Right ventricle myocardium inferior (tissue), 1 donor: ENCODE results near the gene PNLIPRP2. TPM values are rescaled to one million over a fixed set of nuclear protein-coding genes. Genes with fewer than 3 reads are reported as not detected.

ENCODE experiments used
- ATAC-seq: fragments of 200-7000 bp; cut with Tn5 transposase; one replicate; pipeline ENCODE4 v1.9.1; 2020; ENCODE audit warnings: mild to moderate bottlenecking, moderate library complexity
- DNase-seq: peaks from one replicate; pipeline ENCODE4 v3.0.0; 2021; ENCODE audit errors: missing footprints
- intact Hi-C: fragments of 100-400 bp; cut with DNase I; formaldehyde crosslinking; loops from one replicate; pipeline ENCODE4 v1.11.0; 2022
- total RNA-seq: library from RNA; stranded (reverse); fragmentation: NEBNext Ultra II Directional; extraction: Animal tissue kit (Norgen Biotek cat#: 25700); gene quantifications from one replicate; pipeline ENCODE4 v1.2.1, GENCODE V29; 2021
- donor health status: DM: no; HTN: yes; CAD: no; lungs with severe emphysema.

PNLIPRP2 gene
- total RNA-seq, 1 donor from 2014 or later, result not detected

- intact Hi-C loops, result no loop called here
- ATAC-seq, result no peak
- DNase-seq, result no peak
Observed at GRCh38 chr10:116671274-116671926, 50.6 kb downstream of the PNLIPRP2 start.

- intact Hi-C loops, result no loop called here
Observed at GRCh38 chr10:116672891-116673290, 52.1 kb downstream of the PNLIPRP2 start.

GRCh38 chr10:116673866-116674265 lies 53.1 kb downstream of the PNLIPRP2 start:
- intact Hi-C loops, result no loop called here
- no peak for DNase-seq
- no peak for ATAC-seq

More at GRCh38 chr10:116672891-116673290, 52.1 kb downstream of the PNLIPRP2 start:
- no peak for DNase-seq
- ATAC-seq, result no peak

- intact Hi-C loops, result loop anchor here (5.0 kb wide), 1 partner anchor 497 kb away; no protein-coding TSS in a partner anchor
- no peak for ATAC-seq
- DNase-seq, result peak; percentile 34
Observed at GRCh38 chr10:116674901-116675423, 54.2 kb downstream of the PNLIPRP2 start.

- no peak for ATAC-seq
- peak; percentile 15 for DNase-seq
- intact Hi-C loops, result loop anchor here (5.0 kb wide), 1 partner anchor 496 kb away; no protein-coding TSS in a partner anchor
Observed at GRCh38 chr10:116676118-116676517, 55.4 kb downstream of the PNLIPRP2 start.

GRCh38 chr10:116676633-116677032 lies 55.9 kb downstream of the PNLIPRP2 start:
- ATAC-seq (no peak), DNase-seq (no peak)
- intact Hi-C loops, result loop anchor here (5.0 kb wide), 1 partner anchor 496 kb away; no protein-coding TSS in a partner anchor

- intact Hi-C loops, result loop anchor here (5.0 kb wide), 1 partner anchor 493 kb away; no protein-coding TSS in a partner anchor
- ATAC-seq (no peak), DNase-seq (peak; percentile 60)
Observed at GRCh38 chr10:116679351-116679750, 58.6 kb downstream of the PNLIPRP2 start.

GRCh38 chr10:116683166-116683565 lies 62.4 kb downstream of the PNLIPRP2 start:
- no peak for ATAC-seq
- intact Hi-C loops, result loop anchor here (2.0 kb wide), 1 partner anchor 60 kb away; the partner anchor contains the start of gene HSPA12A
- DNase-seq, result no peak

- DNase-seq, result peak; percentile 68
- intact Hi-C loops, result loop anchor here (2.0 kb wide), 1 partner anchor 59 kb away; the partner anchor contains the start of gene HSPA12A
- ATAC-seq, result no peak
Observed at GRCh38 chr10:116683821-116684220, 63.1 kb downstream of the PNLIPRP2 start.

GRCh38 chr10:116684781-116685180 lies 64.0 kb downstream of the PNLIPRP2 start:
- intact Hi-C loops, result no loop called here
- DNase-seq (peak; percentile 59), ATAC-seq (no peak)

GRCh38 chr10:116685807-116686206 lies 65.1 kb downstream of the PNLIPRP2 start:
- no peak for ATAC-seq
- peak; percentile 53 for DNase-seq
- intact Hi-C loops, result no loop called here

- ATAC-seq (no peak), DNase-seq (no peak)
- intact Hi-C loops, result no loop called here
Observed at GRCh38 chr10:116686632-116687031, 65.9 kb downstream of the PNLIPRP2 start.

- no peak for ATAC-seq
- DNase-seq, result peak; percentile 66
- intact Hi-C loops, result no loop called here
Observed at GRCh38 chr10:116687633-116688032, 66.9 kb downstream of the PNLIPRP2 start.

- intact Hi-C loops, result no loop called here
- ATAC-seq, result peak; percentile 75
- DNase-seq, result peak; percentile 42
Observed at GRCh38 chr10:116688241-116688711, 67.5 kb downstream of the PNLIPRP2 start.

GRCh38 chr10:116688741-116689495 lies 68.2 kb downstream of the PNLIPRP2 start:
- intact Hi-C loops, result no loop called here
- no peak for ATAC-seq
- DNase-seq, result peak; percentile 27

GRCh38 chr10:116689744-116690143 lies 69.0 kb downstream of the PNLIPRP2 start:
- intact Hi-C loops, result loop anchor here (5.0 kb wide), 2 partner anchors 48 to 83 kb away; no protein-coding TSS in a partner anchor
- no peak for ATAC-seq
- DNase-seq, result no peak

- ATAC-seq (peak; percentile 60), DNase-seq (peak; percentile 74)
- intact Hi-C loops, result loop anchor here (5.0 kb wide), 2 partner anchors 47 to 82 kb away; no protein-coding TSS in a partner anchor
Observed at GRCh38 chr10:116690356-116691322, 69.9 kb downstream of the PNLIPRP2 start.

GRCh38 chr10:116691635-116692034 lies 70.9 kb downstream of the PNLIPRP2 start:
- peak; percentile 27 for ATAC-seq
- peak; percentile 66 for DNase-seq
- intact Hi-C loops, result loop anchor here (5.0 kb wide), 2 partner anchors 46 to 81 kb away; no protein-coding TSS in a partner anchor
